GM23338 (cell line): ENCODE measurements around the gene HNMT. TPM values are rescaled to one million over a fixed set of nuclear protein-coding genes. Genes with fewer than 3 reads are reported as not detected.

ENCODE experiments used
- ATAC-seq: fragments of 200-7000 bp; cut with Tn5 transposase; 3 replicates; pipeline ENCODE4 v1.9.1; 2020
- DNase-seq: peaks from one replicate; pipeline ENCODE4 v3.0.0-alpha.2; 2015; ENCODE audit warnings: low spot score
- H2AFZ ChIP-seq: fragments of 200-600 bp; sonication (generic); 2 replicates; pipeline ENCODE4 v1.8.0; 2016; ENCODE audit warnings: antibody characterized with exemption, mild to moderate bottlenecking, moderate library complexity
- H3F3A ChIP-seq: fragments of 200-600 bp; sonication (generic); replicated peaks from 2 replicates; pipeline ENCODE4 v1.8.0; 2017; ENCODE audit warnings: antibody characterized with exemption, mixed run types, low read depth
- H3K27ac ChIP-seq: fragments of 200-600 bp; sonication (generic); 2 replicates; pipeline ENCODE4 v1.6.1; 2016; ENCODE audit warnings: low read depth
- H3K27me3 ChIP-seq: fragments of 200-600 bp; sonication (generic); 2 replicates; pipeline ENCODE4 v1.8.0; 2016; ENCODE audit warnings: mild to moderate bottlenecking, mixed run types, moderate library complexity; ENCODE audit not compliant: insufficient read depth
- H3K36me3 ChIP-seq: fragments of 200-600 bp; sonication (generic); 2 replicates; pipeline ENCODE4 v1.8.0; 2016; ENCODE audit warnings: mild to moderate bottlenecking; ENCODE audit not compliant: insufficient read depth
- H3K4me1 ChIP-seq: fragments of 200-600 bp; sonication (generic); 2 replicates; pipeline ENCODE4 v1.8.0; 2016; ENCODE audit warnings: mild to moderate bottlenecking, moderate library complexity; ENCODE audit not compliant: insufficient read depth
- H3K4me2 ChIP-seq: fragments of 200-600 bp; sonication (generic); 2 replicates; pipeline ENCODE4 v1.7.1; 2017; ENCODE audit warnings: mixed run types
- H3K4me3 ChIP-seq: fragments of 200-600 bp; sonication (generic); 2 replicates; pipeline ENCODE4 v1.6.1; 2016; ENCODE audit warnings: mixed run types
- H3K79me2 ChIP-seq: fragments of 200-600 bp; sonication (generic); replicated peaks from 2 replicates; pipeline ENCODE4 v1.8.0; 2017; ENCODE audit warnings: mild to moderate bottlenecking; ENCODE audit not compliant: insufficient read depth
- H3K9me2 ChIP-seq: fragments of 200-600 bp; sonication (generic); 2 replicates; pipeline ENCODE4 v1.8.0; 2017; ENCODE audit not compliant: insufficient read depth
- H4K20me1 ChIP-seq: fragments of 200-600 bp; sonication (generic); replicated peaks from 2 replicates; pipeline ENCODE4 v1.8.0; 2017; ENCODE audit warnings: mild to moderate bottlenecking; ENCODE audit not compliant: insufficient read depth
- H3K27ac Mint-ChIP-seq: 2 replicates; pipeline ENCODE4 v1.8.0; 2020; ENCODE audit warnings: inconsistent platforms, mild to moderate bottlenecking, moderate library complexity, mixed read lengths
- H3K27me3 Mint-ChIP-seq: 3 replicates; pipeline ENCODE4 v1.8.0; 2022; ENCODE audit warnings: low read depth, mild to moderate bottlenecking, moderate library complexity, mixed read lengths, inconsistent platforms; ENCODE audit not compliant: insufficient read depth, poor library complexity
- H3K36me3 Mint-ChIP-seq: 3 replicates; pipeline ENCODE4 v1.8.0; 2021; ENCODE audit warnings: low read depth, mild to moderate bottlenecking, inconsistent platforms, moderate library complexity, mixed read lengths
- H3K4me1 Mint-ChIP-seq: 3 replicates; pipeline ENCODE4 v1.8.0; 2020; ENCODE audit warnings: mild to moderate bottlenecking, inconsistent platforms, mixed read lengths
- H3K4me3 Mint-ChIP-seq: 3 replicates; pipeline ENCODE4 v1.8.0; 2021; ENCODE audit warnings: moderate library complexity, mild to moderate bottlenecking, inconsistent platforms, mixed read lengths
- H3K9me3 Mint-ChIP-seq: 3 replicates; pipeline ENCODE4 v1.8.0; 2020; ENCODE audit warnings: moderate library complexity, mild to moderate bottlenecking, inconsistent platforms, mixed read lengths
- CREB1 ChIP-seq: fragments of 250-450 bp; sonication (Bioruptor Pico); IDR thresholded peaks from 2 replicates; pipeline ENCODE4 v1.5.0; 2020; ENCODE audit warnings: low read depth, mild to moderate bottlenecking, moderate library complexity
- EZH2 ChIP-seq: fragments of 200-600 bp; sonication (generic); IDR thresholded peaks from one replicate; pipeline ENCODE4 v1.8.0; 2017; ENCODE audit warnings: antibody characterized with exemption, mild to moderate bottlenecking, low read depth; ENCODE audit not compliant: unreplicated experiment
- EZH2phosphoT487 ChIP-seq: fragments of 200-600 bp; sonication (generic); IDR thresholded peaks from one replicate; pipeline ENCODE4 v1.8.1; 2018; ENCODE audit warnings: antibody characterized with exemption; ENCODE audit not compliant: unreplicated experiment
- JUNB ChIP-seq: IDR thresholded peaks from one replicate; pipeline ENCODE4 v1.6.1; 2016; ENCODE audit warnings: antibody characterized with exemption; ENCODE audit not compliant: unreplicated experiment
- NANOG ChIP-seq: IDR thresholded peaks from 2 replicates; pipeline ENCODE4 v1.6.1; 2016; ENCODE audit warnings: antibody characterized with exemption, borderline replicate concordance
- POLR2AphosphoS5 ChIP-seq: IDR thresholded peaks from 2 replicates; pipeline ENCODE4 v1.6.1; 2016; ENCODE audit warnings: antibody characterized with exemption, low read depth
- STAT1 ChIP-seq: IDR thresholded peaks from one replicate; pipeline ENCODE4 v1.6.1; 2016; ENCODE audit warnings: antibody characterized with exemption; ENCODE audit not compliant: unreplicated experiment
- ZNF114 ChIP-seq: fragments of 250-450 bp; sonication (Bioruptor Pico); IDR thresholded peaks from 2 replicates; pipeline ENCODE4 v1.5.0; 2020; ENCODE audit warnings: mild to moderate bottlenecking, moderate library complexity
- ZNF331 ChIP-seq: fragments of 250-450 bp; sonication (Bioruptor Pico); IDR thresholded peaks from 2 replicates; pipeline ENCODE4 v1.5.0; 2020; ENCODE audit warnings: low read depth, mild to moderate bottlenecking, moderate library complexity
- polyA plus RNA-seq: library from polyadenylated mRNA; unstranded; fragments of >200 nt; fragmentation: Nextera tagmentation; extraction: Ambion mirVana; gene quantifications from 2 replicates; pipeline ENCODE4 v1.2.1, GENCODE V29; 2016
- total RNA-seq: library from RNA; depleted of rRNA; stranded (reverse); fragments of >200 nt; shearing (Covaris generic); gene quantifications from 2 replicates; pipeline ENCODE4 v1.2.3, GENCODE V29; 2014
- TF ChIP-seq, protein P1 (sequence below): fragments of 250-450 bp; sonication (Bioruptor Pico); IDR thresholded peaks from 2 replicates; pipeline ENCODE4 v1.5.0; 2020; ENCODE audit warnings: mild to moderate bottlenecking, moderate library complexity
- TF ChIP-seq, protein P2 (sequence below): IDR thresholded peaks from one replicate; pipeline ENCODE4 v1.6.1; 2018; ENCODE audit warnings: antibody characterized with exemption; ENCODE audit not compliant: unreplicated experiment
- TF ChIP-seq, protein P3 (sequence below), 2 experiments: fragments of 200-600 bp in 1 of 2; sonication (generic) in 1 of 2; conservative IDR thresholded peaks; 2 replicates each; pipeline versions ENCODE4 v1.5.1 to v1.6.1; 2016 to 2017; ENCODE audit warnings: antibody characterized with exemption in 2 of 2, low read depth in 2 of 2, mild to moderate bottlenecking in 2 of 2, moderate library complexity in 1 of 2
- TF ChIP-seq, protein P4 (sequence below): IDR thresholded peaks from 2 replicates; pipeline ENCODE4 v1.6.1; 2016; ENCODE audit warnings: antibody characterized with exemption

Gene HNMT
- total and polyA plus RNA-seq, 2 experiments from 2014 or later = 3.3 to 3.4 TPM

DNA sequence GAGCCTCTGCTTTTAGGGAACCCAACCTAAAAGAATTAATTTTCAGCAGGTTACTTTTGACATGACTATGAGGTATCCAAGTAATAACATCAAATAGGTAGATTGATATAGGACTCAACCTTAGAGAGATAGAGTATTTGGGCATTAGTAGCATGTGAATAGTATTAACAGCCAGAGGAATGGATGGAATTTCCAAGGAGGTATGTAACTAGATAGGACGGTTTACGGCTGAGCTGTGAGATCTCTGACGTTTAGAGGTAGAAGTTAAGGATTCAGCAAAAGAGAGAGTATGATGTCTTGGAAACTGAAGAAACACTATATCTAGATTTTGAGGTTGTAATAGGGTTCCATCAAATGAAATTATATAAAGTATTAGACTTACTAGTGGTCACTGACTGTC, 70.3 kb downstream of the HNMT start:
- no peak overlapping the region for H3K4me3 ChIP-seq
- Mint-ChIP-seq H3K27me3 (no peaks in the 10 kb centered on the region), H3K36me3 (no peaks in the 10 kb centered on the region), H3K27ac (no peak overlapping the region), H3K4me3 (no peak overlapping the region), H3K9me3 (no peaks in the 10 kb centered on the region), H3K4me1 (peaks cover 4% of the 10 kb centered on the region; the same call in 1 of the 3 replicates)
- H3K4me1 ChIP-seq = no peaks in the 10 kb centered on the region
- H3K9me2 ChIP-seq = peaks cover 12% of the 10 kb centered on the region; the same call in 1 of the 2 replicates
- H3K79me2 ChIP-seq = no peaks in the 10 kb centered on the region
- H4K20me1 ChIP-seq = no peaks in the 10 kb centered on the region
- DNase-seq (peak; percentile 28), ATAC-seq (peak; percentile 42)
- TF ChIP-seq STAT1 (no peak), NANOG (no peak), ZNF114 (CRISPR knock-in tag) (no peak), EZH2 (no peak), ZNF331 (CRISPR knock-in tag) (no peak), JUNB (no peak), EZH2phosphoT487 (no peak), CREB1 (no peak), POLR2AphosphoS5 (no peak)
- TF ChIP-seq, protein P1, sequence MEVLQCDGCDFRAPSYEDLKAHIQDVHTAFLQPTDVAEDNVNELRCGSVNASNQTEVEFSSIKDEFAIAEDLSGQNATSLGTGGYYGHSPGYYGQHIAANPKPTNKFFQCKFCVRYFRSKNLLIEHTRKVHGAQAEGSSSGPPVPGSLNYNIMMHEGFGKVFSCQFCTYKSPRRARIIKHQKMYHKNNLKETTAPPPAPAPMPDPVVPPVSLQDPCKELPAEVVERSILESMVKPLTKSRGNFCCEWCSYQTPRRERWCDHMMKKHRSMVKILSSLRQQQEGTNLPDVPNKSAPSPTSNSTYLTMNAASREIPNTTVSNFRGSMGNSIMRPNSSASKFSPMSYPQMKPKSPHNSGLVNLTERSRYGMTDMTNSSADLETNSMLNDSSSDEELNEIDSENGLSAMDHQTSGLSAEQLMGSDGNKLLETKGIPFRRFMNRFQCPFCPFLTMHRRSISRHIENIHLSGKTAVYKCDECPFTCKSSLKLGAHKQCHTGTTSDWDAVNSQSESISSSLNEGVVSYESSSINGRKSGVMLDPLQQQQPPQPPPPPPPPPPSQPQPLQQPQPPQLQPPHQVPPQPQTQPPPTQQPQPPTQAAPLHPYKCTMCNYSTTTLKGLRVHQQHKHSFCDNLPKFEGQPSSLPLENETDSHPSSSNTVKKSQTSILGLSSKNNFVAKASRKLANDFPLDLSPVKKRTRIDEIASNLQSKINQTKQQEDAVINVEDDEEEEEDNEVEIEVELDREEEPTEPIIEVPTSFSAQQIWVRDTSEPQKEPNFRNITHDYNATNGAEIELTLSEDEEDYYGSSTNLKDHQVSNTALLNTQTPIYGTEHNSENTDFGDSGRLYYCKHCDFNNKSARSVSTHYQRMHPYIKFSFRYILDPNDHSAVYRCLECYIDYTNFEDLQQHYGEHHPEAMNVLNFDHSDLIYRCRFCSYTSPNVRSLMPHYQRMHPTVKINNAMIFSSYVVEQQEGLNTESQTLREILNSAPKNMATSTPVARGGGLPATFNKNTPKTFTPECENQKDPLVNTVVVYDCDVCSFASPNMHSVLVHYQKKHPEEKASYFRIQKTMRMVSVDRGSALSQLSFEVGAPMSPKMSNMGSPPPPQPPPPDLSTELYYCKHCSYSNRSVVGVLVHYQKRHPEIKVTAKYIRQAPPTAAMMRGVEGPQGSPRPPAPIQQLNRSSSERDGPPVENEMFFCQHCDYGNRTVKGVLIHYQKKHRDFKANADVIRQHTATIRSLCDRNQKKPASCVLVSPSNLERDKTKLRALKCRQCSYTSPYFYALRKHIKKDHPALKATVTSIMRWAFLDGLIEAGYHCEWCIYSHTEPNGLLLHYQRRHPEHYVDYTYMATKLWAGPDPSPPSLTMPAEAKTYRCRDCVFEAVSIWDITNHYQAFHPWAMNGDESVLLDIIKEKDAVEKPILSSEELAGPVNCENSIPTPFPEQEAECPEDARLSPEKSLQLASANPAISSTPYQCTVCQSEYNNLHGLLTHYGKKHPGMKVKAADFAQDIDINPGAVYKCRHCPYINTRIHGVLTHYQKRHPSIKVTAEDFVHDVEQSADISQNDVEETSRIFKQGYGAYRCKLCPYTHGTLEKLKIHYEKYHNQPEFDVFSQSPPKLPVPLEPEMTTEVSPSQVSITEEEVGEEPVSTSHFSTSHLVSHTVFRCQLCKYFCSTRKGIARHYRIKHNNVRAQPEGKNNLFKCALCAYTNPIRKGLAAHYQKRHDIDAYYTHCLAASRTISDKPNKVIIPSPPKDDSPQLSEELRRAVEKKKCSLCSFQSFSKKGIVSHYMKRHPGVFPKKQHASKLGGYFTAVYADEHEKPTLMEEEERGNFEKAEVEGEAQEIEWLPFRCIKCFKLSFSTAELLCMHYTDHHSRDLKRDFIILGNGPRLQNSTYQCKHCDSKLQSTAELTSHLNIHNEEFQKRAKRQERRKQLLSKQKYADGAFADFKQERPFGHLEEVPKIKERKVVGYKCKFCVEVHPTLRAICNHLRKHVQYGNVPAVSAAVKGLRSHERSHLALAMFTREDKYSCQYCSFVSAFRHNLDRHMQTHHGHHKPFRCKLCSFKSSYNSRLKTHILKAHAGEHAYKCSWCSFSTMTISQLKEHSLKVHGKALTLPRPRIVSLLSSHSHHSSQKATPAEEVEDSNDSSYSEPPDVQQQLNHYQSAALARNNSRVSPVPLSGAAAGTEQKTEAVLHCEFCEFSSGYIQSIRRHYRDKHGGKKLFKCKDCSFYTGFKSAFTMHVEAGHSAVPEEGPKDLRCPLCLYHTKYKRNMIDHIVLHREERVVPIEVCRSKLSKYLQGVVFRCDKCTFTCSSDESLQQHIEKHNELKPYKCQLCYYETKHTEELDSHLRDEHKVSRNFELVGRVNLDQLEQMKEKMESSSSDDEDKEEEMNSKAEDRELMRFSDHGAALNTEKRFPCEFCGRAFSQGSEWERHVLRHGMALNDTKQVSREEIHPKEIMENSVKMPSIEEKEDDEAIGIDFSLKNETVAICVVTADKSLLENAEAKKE (CRISPR knock-in tag) = no peak
- TF ChIP-seq, protein P2, sequence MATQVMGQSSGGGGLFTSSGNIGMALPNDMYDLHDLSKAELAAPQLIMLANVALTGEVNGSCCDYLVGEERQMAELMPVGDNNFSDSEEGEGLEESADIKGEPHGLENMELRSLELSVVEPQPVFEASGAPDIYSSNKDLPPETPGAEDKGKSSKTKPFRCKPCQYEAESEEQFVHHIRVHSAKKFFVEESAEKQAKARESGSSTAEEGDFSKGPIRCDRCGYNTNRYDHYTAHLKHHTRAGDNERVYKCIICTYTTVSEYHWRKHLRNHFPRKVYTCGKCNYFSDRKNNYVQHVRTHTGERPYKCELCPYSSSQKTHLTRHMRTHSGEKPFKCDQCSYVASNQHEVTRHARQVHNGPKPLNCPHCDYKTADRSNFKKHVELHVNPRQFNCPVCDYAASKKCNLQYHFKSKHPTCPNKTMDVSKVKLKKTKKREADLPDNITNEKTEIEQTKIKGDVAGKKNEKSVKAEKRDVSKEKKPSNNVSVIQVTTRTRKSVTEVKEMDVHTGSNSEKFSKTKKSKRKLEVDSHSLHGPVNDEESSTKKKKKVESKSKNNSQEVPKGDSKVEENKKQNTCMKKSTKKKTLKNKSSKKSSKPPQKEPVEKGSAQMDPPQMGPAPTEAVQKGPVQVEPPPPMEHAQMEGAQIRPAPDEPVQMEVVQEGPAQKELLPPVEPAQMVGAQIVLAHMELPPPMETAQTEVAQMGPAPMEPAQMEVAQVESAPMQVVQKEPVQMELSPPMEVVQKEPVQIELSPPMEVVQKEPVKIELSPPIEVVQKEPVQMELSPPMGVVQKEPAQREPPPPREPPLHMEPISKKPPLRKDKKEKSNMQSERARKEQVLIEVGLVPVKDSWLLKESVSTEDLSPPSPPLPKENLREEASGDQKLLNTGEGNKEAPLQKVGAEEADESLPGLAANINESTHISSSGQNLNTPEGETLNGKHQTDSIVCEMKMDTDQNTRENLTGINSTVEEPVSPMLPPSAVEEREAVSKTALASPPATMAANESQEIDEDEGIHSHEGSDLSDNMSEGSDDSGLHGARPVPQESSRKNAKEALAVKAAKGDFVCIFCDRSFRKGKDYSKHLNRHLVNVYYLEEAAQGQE = no peak
- TF ChIP-seq, protein P3, sequence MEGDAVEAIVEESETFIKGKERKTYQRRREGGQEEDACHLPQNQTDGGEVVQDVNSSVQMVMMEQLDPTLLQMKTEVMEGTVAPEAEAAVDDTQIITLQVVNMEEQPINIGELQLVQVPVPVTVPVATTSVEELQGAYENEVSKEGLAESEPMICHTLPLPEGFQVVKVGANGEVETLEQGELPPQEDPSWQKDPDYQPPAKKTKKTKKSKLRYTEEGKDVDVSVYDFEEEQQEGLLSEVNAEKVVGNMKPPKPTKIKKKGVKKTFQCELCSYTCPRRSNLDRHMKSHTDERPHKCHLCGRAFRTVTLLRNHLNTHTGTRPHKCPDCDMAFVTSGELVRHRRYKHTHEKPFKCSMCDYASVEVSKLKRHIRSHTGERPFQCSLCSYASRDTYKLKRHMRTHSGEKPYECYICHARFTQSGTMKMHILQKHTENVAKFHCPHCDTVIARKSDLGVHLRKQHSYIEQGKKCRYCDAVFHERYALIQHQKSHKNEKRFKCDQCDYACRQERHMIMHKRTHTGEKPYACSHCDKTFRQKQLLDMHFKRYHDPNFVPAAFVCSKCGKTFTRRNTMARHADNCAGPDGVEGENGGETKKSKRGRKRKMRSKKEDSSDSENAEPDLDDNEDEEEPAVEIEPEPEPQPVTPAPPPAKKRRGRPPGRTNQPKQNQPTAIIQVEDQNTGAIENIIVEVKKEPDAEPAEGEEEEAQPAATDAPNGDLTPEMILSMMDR (conservative IDR thresholded peaks at IDR 0.05; ENCODE audit: low read depth in 2 of 2) = no peak
- TF ChIP-seq, protein P4, sequence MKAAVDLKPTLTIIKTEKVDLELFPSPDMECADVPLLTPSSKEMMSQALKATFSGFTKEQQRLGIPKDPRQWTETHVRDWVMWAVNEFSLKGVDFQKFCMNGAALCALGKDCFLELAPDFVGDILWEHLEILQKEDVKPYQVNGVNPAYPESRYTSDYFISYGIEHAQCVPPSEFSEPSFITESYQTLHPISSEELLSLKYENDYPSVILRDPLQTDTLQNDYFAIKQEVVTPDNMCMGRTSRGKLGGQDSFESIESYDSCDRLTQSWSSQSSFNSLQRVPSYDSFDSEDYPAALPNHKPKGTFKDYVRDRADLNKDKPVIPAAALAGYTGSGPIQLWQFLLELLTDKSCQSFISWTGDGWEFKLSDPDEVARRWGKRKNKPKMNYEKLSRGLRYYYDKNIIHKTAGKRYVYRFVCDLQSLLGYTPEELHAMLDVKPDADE = no peak
- H2AFZ ChIP-seq = no peak overlapping the region
- no peak overlapping the region for H3K27ac ChIP-seq
- H3K27me3 ChIP-seq = no peaks in the 10 kb centered on the region
- no peaks in the 10 kb centered on the region for H3K36me3 ChIP-seq
- H3F3A ChIP-seq = no peaks in the 10 kb centered on the region
- H3K4me2 ChIP-seq = no peak overlapping the region
